Spinal cord (tissue), 10 donors: ENCODE measurements around the gene NCOA1. TPM values are rescaled to one million over a fixed set of nuclear protein-coding genes. Genes with fewer than 3 reads are reported as not detected.
"Not testable (repeated sequence)": the region's sequence is repeated elsewhere in the genome, so short reads cannot be mapped to it uniquely, and the experiment has no call there.

ENCODE experiments used
- DNase-seq, 6 donors: peaks; one replicate each; pipeline versions ENCODE4 v3.0.0 to v3.0.0-alpha.2; 2013 to 2015; ENCODE audit warnings: low spot score in 6 of 6, low read depth in 4 of 6
- H3K27ac ChIP-seq: one replicate; pipeline ENCODE4 v1.5.1; 2013; ENCODE audit warnings: low read depth, low read length, control low read depth
- H3K27me3 ChIP-seq: one replicate; pipeline ENCODE4 v1.6.1; 2013; ENCODE audit warnings: low read length; ENCODE audit not compliant: control insufficient read depth, insufficient read depth
- H3K36me3 ChIP-seq: one replicate; pipeline ENCODE4 v1.6.1; 2013; ENCODE audit warnings: low read length; ENCODE audit not compliant: control insufficient read depth, insufficient read depth
- H3K4me1 ChIP-seq: one replicate; pipeline ENCODE4 v1.6.1; 2013; ENCODE audit warnings: low read length; ENCODE audit not compliant: control insufficient read depth, insufficient read depth
- H3K4me3 ChIP-seq: one replicate; pipeline ENCODE4 v1.5.1; 2013; ENCODE audit warnings: low read depth, low read length, control low read depth
- H3K9me3 ChIP-seq: one replicate; pipeline ENCODE4 v1.6.1; 2013; ENCODE audit warnings: low read length; ENCODE audit not compliant: control insufficient read depth, insufficient read depth
- WGBS: methylation state at CpG from one replicate; pipeline ENCODE4 v1.1.5; 2013; ENCODE audit warnings: missing lambda C conversion rate; ENCODE audit not compliant: insufficient coverage; 5-methylcytosine and 5-hydroxymethylcytosine counted together
- polyA plus RNA-seq, 2 donors: library from polyadenylated mRNA; unstranded; fragments of 120-200 nt; gene quantifications; one replicate each; pipeline ENCODE4 v1.2.1, GENCODE V29; 2013; ENCODE audit not compliant: insufficient read length in 2 of 2
- total RNA-seq, 2 donors: library from RNA; depleted of rRNA in 1 of 2; stranded (reverse); fragments of 120-200 nt in 1 of 2; fragments of >200 nt in 1 of 2; gene quantifications; one replicate each; pipeline versions ENCODE4 v1.2.3 to v1.2.4, GENCODE V29; 2013 to 2014
- donor health status: healthy.

The NCOA1 gene
- total and polyA plus RNA-seq, 4 donors, result 50.3 to 87.7 (median 73.1) TPM

DNA sequence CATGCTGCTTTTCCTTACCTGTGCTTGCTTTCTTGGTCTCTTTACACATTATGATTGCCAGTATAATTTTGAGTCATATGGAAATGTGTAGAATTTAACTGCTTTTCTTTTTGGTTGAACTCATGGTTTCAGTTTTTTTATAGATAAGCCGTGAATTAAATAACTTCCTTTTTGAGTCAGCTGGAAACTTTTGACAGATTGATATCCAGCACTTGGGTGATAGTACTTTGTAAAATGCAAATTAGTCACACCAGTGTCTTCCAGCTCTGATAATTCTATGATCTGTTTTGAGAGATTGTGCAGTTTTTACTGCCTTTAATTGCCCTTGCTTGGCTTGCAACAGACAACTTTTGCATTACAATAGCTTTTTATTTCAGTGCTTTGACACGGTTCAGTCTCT, 86.4 kb downstream of the NCOA1 start:
- Histone ChIP-seq H3K4me1 (no peaks in the 10 kb centered on the region), H3K4me3 (no peak overlapping the region), H3K9me3 (peaks cover under 1% of the 10 kb centered on the region), H3K36me3 (no peaks in the 10 kb centered on the region), H3K27ac (no peak overlapping the region), H3K27me3 (no peaks in the 10 kb centered on the region)
- DNase-seq, result peak in 1 of 6 donors; percentile 58
- no CpG with 5 or more reads among the region's 2 CpGs for WGBS

GRCh38 chr2:24579053-24579803, 88.2 kb downstream of the NCOA1 start:
- no peak for DNase-seq
- H3K27me3 ChIP-seq, result no peaks in the 10 kb centered on the region
- 100% methylated on average over 2 of the region's 4 CpGs for WGBS
- peaks cover 2% of the 10 kb centered on the region for H3K9me3 ChIP-seq
- no peak overlapping the region for H3K4me3 ChIP-seq
- no peaks in the 10 kb centered on the region for H3K36me3 ChIP-seq
- no peaks in the 10 kb centered on the region for H3K4me1 ChIP-seq
- no peak overlapping the region for H3K27ac ChIP-seq

DNA sequence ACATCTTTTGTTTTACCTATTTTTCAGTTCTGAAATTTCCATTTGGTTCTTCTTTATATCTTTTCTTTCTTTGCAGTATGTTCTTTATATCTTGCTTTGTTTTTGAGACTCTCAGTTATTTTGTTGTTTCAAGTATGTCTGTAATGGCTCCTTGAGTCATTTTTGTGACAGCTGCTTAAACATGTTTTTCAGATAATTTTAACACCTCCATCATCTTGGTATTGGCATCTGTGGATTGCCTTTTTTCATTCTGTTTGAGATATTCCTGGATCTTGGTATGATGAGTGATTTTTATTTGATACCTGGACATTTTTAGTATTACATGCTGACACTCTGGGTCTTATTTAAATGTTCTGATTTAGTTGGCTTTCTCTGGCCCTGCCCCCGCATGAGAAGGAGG, 89.5 kb downstream of the NCOA1 start:
- WGBS, result no CpG with 5 or more reads among the region's 1 CpG
- no peak for DNase-seq
- Histone ChIP-seq H3K9me3 (peaks cover 2% of the 10 kb centered on the region), H3K36me3 (no peaks in the 10 kb centered on the region), H3K27ac (no peak overlapping the region), H3K4me1 (no peaks in the 10 kb centered on the region), H3K27me3 (no peaks in the 10 kb centered on the region), H3K4me3 (no peak overlapping the region)

DNA sequence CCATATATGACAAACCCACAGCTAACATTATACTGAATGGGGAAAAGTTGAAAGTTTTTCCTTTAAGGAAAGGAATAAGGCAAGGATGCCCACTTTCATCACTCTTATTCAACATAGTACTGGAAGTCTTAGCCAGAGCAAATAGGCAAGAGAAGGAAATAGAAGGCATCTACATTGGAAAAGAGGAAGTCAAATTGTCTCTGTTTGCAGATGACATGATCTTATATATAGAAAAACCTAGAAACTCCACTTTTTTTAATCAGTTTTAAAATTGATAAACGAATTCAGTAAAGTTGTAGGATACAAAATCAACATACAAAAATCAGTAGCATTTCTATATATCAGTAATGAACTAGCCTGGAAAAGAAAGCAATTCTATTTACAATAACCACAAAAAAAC, 90.9 kb downstream of the NCOA1 start:
- H3K27ac ChIP-seq, H3K27me3 ChIP-seq, DNase-seq, H3K36me3 ChIP-seq, H3K4me1 ChIP-seq, H3K9me3 ChIP-seq, H3K4me3 ChIP-seq: not testable (repeated sequence)
- WGBS, result no CpG with 5 or more reads among the region's 1 CpG

- H3K27ac ChIP-seq, result no peak overlapping the region
- peaks cover 2% of the 10 kb centered on the region for H3K9me3 ChIP-seq
- H3K4me1 ChIP-seq, result peaks cover 4% of the 10 kb centered on the region
- no peak overlapping the region for H3K4me3 ChIP-seq
- WGBS, result no CpG with 5 or more reads among the region's 3 CpGs
- no peak for DNase-seq
- H3K27me3 ChIP-seq, result no peaks in the 10 kb centered on the region
- H3K36me3 ChIP-seq, result peaks cover 14% of the 10 kb centered on the region
These were observed 95.9 kb downstream of the NCOA1 start for GRCh38 chr2:24586955-24587354.

GRCh38 chr2:24588294-24588693, 97.2 kb downstream of the NCOA1 start:
- Histone ChIP-seq H3K27me3 (no peaks in the 10 kb centered on the region), H3K36me3 (peaks cover 14% of the 10 kb centered on the region)
- WGBS, result no CpG with 5 or more reads among the region's 5 CpGs

GRCh38 chr2:24592441-24593100, 101.5 kb downstream of the NCOA1 start:
- no peaks in the 10 kb centered on the region for H3K4me1 ChIP-seq
- H3K27ac ChIP-seq, result no peak overlapping the region
- WGBS, result 53% methylated on average over 1 of the region's 3 CpGs
- peak in 2 of 6 donors; percentile 15 to 85 for DNase-seq
- H3K4me3 ChIP-seq, result no peak overlapping the region
- H3K27me3 ChIP-seq, result no peaks in the 10 kb centered on the region
- H3K36me3 ChIP-seq, result peaks cover 10% of the 10 kb centered on the region
- no peaks in the 10 kb centered on the region for H3K9me3 ChIP-seq

More at GRCh38 chr2:24588294-24588693, 97.2 kb downstream of the NCOA1 start:
- Histone ChIP-seq H3K4me3 (no peak overlapping the region), H3K9me3 (no peaks in the 10 kb centered on the region), H3K27ac (no peak overlapping the region), H3K4me1 (peaks cover 4% of the 10 kb centered on the region)
- no peak for DNase-seq

- Histone ChIP-seq H3K4me3 (no peak overlapping the region), H3K9me3 (no peaks in the 10 kb centered on the region), H3K27me3 (no peaks in the 10 kb centered on the region), H3K27ac (no peak overlapping the region), H3K36me3 (peaks cover 3% of the 10 kb centered on the region), H3K4me1 (no peaks in the 10 kb centered on the region)
- WGBS, result no CpG with 5 or more reads among the region's 2 CpGs
- no peak for DNase-seq
These were observed 103.2 kb downstream of the NCOA1 start for GRCh38 chr2:24594283-24594682.

GRCh38 chr2:24597181-24597870, 106.3 kb downstream of the NCOA1 start:
- no peak for DNase-seq
- Histone ChIP-seq H3K4me3 (no peak overlapping the region), H3K27me3 (no peaks in the 10 kb centered on the region), H3K36me3 (no peaks in the 10 kb centered on the region), H3K27ac (no peak overlapping the region), H3K9me3 (no peaks in the 10 kb centered on the region), H3K4me1 (no peaks in the 10 kb centered on the region)
- no CpG with 5 or more reads among the region's 2 CpGs for WGBS
